GM19043 (cell line): Measurements from ENCODE around the gene RAE1.
"Not testable (repeated sequence)": the region's sequence is repeated elsewhere in the genome, so short reads cannot be mapped to it uniquely, and the experiment has no call there.

Source experiments
- ATAC-seq: cut with Tn5 transposase; IDR thresholded peaks from one replicate; pipeline ENCODE4 v1.9.1; 2021; ENCODE audit warnings: low read depth; ENCODE audit not compliant: unreplicated experiment

The RAE1 gene

GRCh38 chr20:57325632-57326356 lies 25.3 kb upstream of the RAE1 start:
- no peak for ATAC-seq

DNA sequence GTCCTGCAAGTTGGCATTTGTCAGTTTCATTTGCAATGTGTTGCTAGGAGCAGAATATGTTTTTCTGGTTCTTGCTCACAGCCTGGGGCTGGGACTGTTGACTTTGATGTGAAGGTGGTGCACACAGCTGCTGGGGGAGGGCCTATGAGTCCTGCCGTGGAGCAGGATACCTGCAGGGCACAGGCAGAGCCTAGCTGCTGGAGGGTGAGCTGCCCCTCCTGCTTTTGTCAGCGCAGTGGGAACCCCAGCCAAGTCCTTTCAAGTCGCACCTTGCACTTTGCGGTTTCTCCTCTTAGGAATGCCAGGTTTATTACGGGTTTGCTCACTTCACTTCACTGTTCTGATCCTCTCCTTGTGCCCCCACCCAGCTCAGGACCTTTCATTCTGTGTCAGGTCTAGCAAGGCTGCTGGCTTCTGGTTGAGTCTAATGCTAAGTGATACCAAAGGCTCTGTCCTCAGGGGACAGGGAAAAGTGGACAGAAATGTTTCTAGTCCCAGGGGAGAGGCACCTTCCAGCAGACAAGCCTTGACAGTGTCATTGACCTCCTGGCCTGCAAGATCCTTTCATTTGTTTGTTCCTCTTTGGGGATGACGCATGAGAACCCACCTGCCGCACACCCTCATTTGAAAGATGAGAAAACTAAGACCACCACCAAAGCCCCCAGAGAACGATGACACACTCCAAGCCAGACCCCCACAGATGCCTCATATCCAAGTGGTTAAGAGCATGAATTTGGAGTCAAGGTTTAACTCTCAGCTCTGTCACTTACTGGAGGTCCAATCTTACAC lies 24.2 kb upstream of the RAE1 start:
- ATAC-seq, result no peak

DNA sequence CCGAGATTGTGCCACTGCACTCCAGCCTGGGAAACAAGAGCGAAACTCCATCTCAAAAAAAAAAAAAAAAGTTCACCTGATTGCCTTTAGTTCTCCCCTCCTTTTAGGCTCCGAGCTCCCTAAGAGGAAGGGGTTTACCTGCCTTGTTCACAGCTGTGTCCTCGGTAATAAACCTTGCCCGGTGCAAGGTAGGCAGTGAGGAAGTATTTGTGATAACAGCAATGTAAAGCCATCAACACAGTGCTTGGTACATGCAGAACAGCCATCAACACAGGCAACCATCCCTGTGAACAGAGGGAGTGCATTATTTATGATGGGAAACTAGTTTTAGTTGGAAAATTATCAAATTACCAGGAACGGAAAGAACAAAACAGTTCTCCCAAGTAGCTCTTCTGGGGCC lies 23.2 kb upstream of the RAE1 start:
- ATAC-seq, result no peak

DNA sequence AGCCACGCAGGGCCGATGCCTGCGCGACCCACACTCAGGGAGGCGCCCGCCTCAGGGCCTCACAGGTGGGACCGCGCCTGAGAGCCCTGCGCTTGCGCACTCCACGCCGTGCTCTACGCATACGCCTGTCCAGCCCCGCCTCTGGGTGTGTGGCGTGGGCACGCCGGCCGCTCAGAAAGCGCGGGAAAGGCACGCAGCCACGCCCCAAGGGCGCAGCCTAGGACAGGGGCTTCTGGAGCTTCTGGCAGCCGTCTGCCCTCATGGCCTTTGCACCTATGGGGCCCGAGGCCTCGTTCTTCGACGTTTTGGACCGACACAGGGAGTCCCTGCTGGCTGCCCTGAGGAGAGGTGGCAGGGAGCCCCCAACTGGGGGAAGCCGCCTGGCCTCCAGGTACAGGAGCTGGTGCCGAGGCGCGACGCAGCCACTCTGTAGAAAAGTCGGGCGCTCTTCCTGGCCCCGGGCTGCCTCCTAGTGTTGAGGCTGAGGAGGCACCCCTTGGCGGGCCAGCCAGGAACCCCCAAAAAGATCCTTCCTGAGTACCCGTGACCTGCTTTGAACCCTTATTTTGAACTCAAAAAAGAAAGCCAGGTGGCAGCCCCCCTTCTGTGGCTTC lies 21.3 kb upstream of the RAE1 start, which contains the start of gene SPO11:
Gene SPO11, plus strand, starts transcription at position 196 of the 614 bp plus-strand sequence. Its CDS starts 65 bp downstream, at position 261.
- no peak for ATAC-seq

- no peak for ATAC-seq
Measured at GRCh38 chr20:57330998-57331397, 20.1 kb upstream of the RAE1 start.

GRCh38 chr20:57332105-57333089 lies 18.7 kb upstream of the RAE1 start:
- ATAC-seq, result no peak

DNA sequence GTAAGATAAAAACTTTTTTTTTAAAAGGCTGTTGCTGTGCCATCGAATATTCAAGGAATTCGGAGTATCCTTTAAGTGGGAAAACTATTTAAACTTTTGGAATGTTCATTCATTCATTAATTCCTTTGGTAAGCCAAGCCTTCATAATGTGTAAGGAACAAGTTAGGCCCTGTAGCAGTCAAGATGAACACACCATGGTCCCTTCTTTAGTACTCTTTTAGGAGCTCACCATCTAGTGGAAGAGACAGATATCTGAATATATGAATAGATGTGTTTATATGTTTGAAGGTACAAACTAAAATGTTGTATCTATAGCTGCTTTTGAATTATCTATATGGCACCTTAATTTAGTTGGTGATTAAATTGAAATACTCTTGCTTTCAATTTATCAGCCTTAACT lies 15.7 kb upstream of the RAE1 start:
- no peak for ATAC-seq

DNA sequence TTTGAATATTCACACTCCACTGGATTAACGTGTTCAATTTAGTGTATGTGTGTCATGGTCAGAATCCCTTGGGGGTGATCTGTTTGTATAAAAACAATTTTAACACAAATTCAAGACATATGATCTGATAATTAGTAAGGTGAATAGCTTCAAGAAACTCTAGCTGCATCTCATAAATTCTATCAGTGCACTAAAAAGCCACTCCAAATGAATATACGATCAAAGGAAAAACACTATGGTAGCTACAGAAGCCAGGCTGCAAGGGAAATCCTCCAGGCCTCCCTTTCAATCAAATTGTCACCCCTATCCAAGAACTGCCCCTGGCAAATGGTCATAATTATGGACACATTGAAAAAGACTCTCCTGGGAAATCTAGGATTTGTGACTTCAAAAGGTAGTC lies 9.4 kb upstream of the RAE1 start:
- no peak for ATAC-seq

- ATAC-seq, result no peak
Measured at GRCh38 chr20:57342829-57343228, 8.2 kb upstream of the RAE1 start.

DNA sequence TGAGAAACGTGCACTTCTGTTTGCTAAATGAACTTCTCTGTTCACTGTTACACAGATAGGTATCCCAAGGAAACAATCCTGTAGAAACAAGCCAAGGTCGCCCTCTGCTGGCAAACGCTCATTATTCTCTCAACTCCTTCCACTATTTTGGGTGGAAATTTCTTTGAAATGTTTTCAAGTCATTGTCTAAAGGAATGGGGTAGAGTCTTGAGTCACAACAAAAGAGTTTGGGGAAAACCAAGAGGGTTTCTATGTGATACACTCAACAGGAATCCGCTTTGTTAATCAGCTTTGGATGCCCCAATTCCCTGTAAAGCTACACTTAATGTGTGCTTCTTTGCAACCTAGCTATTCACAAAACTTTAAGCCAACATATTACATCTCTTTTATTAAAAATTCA lies 4.6 kb upstream of the RAE1 start:
- ATAC-seq, result no peak

DNA sequence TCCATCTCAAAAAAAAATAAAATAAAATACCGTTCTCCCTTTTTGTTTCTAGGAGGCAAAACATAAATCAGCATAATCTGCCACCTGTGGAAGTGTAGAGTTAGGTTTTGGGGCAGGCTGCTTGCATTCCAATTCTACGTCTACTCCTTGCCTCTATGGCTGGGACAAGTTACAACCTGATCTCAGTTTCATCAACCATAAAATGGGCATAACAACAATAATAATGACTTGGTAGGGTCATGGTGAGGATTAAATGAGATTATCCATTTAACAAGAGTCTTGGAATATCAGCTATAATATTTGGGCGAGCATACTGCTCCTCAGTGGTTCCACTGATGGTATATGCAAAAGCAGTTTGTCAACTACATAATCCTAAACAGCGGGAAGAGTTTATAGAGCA lies 3.7 kb upstream of the RAE1 start:
- ATAC-seq, result no peak

GRCh38 chr20:57348200-57348921 lies 2.7 kb upstream of the RAE1 start:
- ATAC-seq, result not testable (repeated sequence)

- ATAC-seq, result not testable (repeated sequence)
Measured at GRCh38 chr20:57348922-57349574, 2.0 kb upstream of the RAE1 start.

DNA sequence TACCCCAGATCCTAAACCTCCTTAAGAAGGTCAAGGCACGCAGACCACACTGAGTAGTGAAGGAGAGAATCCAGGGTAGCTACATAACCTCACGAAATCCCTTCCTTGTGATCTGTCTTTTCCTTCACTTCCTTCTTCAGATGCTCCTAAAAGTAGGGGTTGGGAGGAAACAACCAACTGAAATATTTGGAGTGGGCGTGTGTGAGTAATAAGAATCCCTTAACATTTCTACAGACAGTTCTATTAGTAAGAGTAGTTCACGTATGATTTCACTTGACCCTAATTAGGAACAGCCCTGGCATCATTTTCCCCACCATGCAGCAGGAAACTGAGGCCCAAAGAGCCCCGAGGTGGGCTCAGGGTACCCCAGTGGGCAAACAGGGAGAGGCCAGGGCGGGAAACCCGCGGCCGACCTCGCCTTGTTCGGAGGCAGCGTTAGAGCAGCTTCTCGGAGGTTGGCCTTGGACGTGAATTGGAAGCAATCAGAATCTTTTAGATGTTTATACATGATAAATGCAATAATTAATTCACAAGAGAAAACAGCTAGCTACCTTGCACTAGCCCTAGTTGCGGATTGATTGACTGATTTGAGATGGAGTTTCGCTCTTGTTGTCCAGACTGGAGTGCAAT lies 859 bp upstream of the RAE1 start:
- no peak for ATAC-seq

DNA sequence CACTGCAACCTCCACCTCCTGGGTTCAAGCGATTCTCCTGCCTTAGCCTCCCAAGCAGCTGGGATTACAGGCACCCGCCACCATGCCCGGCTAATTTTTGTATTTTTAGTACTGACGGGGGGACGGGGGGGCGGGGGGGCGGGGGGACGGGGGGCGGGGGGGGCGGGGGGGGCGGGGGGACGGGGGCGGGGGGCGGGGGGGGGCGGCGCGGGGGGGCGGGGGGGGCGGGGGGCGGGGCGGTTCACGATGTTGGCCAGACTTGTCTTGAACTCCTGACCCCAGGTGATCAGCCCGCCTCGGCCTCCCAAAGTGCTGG lies 371 bp upstream of the RAE1 start:
- not testable (repeated sequence) for ATAC-seq

GRCh38 chr20:57352305-57352704 lies 1.2 kb downstream of the RAE1 start:
- no peak for ATAC-seq

- no peak for ATAC-seq
Measured at GRCh38 chr20:57353351-57353750, 2.3 kb downstream of the RAE1 start.

DNA sequence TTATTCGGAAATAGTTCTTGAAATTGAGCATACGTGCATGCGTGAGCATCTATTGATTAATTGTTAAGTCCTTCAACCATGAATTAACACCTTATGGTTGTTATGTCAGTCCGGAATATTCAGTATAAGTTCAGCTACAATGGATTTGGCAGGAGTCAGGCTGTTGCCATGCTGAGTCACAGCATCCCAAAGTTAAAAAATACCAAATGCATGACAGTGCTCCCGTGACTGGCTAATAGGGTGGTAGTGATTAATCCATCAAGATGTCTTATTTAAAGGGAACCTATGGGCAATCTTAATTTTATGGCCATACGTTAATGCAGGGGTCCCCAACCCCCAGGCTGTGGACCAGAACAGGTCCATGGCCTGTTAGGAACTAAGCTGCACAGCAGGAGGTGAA lies 10.5 kb downstream of the RAE1 start:
- ATAC-seq, result no peak

GRCh38 chr20:57364451-57364850 lies 13.4 kb downstream of the RAE1 start:
- ATAC-seq, result no peak
